Peyer's patch (tissue), 4 donors: Measurements from ENCODE around the gene PI16. TPM values are rescaled to one million over a fixed set of nuclear protein-coding genes. Genes with fewer than 3 reads are reported as not detected.

Source experiments
- DNase-seq, 3 donors: peaks; one replicate each; pipeline ENCODE4 v3.0.0-alpha.2; 2017 to 2019
- H3K27ac ChIP-seq, 4 donors: fragments of 200-600 bp; sonication (generic); one replicate each; pipeline ENCODE4 v1.5.1; 2016 to 2019
- H3K27me3 ChIP-seq, 2 donors: fragments of 200-600 bp; sonication (generic); one replicate each; pipeline ENCODE4 v1.5.1; 2019
- H3K36me3 ChIP-seq, 3 donors: fragments of 200-600 bp; sonication (generic); one replicate each; pipeline ENCODE4 v1.5.1; 2016 to 2019
- H3K4me1 ChIP-seq, 4 donors: fragments of 200-600 bp; sonication (generic); one replicate each; pipeline ENCODE4 v1.5.1; 2016 to 2019
- H3K4me3 ChIP-seq, 4 donors: fragments of 200-600 bp; sonication (generic); 1 replicate in 3 of 4; 2 replicates in 1 of 4; pipeline ENCODE4 v1.5.1; 2016 to 2019; ENCODE audit warnings: mild to moderate bottlenecking in 1 of 4
- H3K9me3 ChIP-seq, 4 donors: fragments of 200-600 bp; sonication (generic); one replicate each; pipeline ENCODE4 v1.5.1; 2016 to 2019; ENCODE audit warnings: mild to moderate bottlenecking in 1 of 4
- CTCF ChIP-seq, 6 experiments: fragments of 450-650 bp in 4 of 6; fragments of 200-600 bp in 2 of 6; sonication (generic) in 1 of 6; IDR thresholded peaks; one replicate each; pipeline ENCODE4 v1.5.1; 2017 to 2019; ENCODE audit warnings: antibody characterized with exemption in 6 of 6, mild to moderate bottlenecking in 3 of 6, moderate library complexity in 1 of 6
- POLR2A ChIP-seq, 2 donors: fragments of 450-650 bp; IDR thresholded peaks; one replicate each; pipeline ENCODE4 v1.5.1; 2017; ENCODE audit warnings: antibody characterized with exemption in 2 of 2, mild to moderate bottlenecking in 2 of 2, moderate library complexity in 2 of 2
- total RNA-seq, 4 donors: library from RNA; depleted of rRNA; stranded (reverse); fragments of >200 nt; gene quantifications; one replicate each; pipeline ENCODE4 v1.1.0, GENCODE V29; 2016

Gene PI16
- total RNA-seq, 4 donors from 2014 or later, result 1.5 to 6.2 TPM; not detected in 2

DNA sequence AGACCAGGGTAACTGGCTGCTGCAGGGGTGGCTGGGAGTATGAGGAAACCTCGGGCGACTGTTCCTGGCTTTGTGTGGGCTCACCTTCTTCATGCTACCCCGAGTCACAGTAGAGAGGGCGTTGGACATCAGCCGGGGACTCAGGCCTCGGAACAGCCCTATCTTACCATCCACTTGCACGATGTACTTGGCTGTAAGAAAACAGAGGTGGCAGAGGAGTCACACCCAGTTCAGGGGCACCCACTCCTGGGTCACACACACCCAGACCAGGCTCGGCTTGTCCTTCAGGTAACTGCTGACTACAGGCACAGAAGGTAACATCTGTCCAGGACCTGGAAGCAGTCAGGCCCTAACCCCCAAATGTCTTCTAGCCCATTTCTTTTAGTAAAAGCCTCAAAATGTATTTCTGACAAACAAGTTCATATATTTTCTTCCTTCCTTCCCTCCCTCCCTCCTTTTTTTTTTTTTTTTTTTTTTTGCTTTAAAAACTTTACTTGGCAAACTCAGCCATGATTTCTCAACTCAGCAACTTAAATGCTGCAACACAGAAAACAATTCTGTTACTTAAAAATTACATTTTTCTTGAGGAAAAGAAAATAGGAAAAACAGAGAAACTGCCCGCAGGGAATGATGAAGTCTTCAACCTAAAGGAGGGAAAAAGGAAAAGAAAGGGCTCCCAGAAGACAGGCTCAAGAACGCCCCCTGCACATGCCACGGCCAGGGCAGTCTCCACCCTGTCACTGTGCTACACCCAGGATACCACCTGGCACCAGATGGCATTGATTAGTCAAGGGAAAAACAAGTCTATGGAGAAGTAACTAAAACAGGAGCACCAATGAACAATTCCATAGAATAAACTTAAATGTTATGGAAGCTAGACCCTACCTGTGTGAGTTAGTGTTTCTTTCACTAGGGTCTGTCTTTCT is 24.1 kb downstream of the PI16 start:
- Histone ChIP-seq H3K4me1 (peaks cover 0 to 33% (median 0%) of the 10 kb centered on the region in 4 donors), H3K27me3 (no peaks in the 10 kb centered on the region), H3K4me3 (no peak overlapping the region), H3K9me3 (no peaks in the 10 kb centered on the region), H3K27ac (no peak overlapping the region), H3K36me3 (peaks cover 0 to 53% (median 0%) of the 10 kb centered on the region in 3 donors)
- DNase-seq, result no peak
- TF ChIP-seq POLR2A (IDR thresholded peaks at IDR 0.05), result no peak
- TF ChIP-seq CTCF (IDR thresholded peaks at IDR 0.05), result no peak

- H3K36me3 ChIP-seq, result peaks cover 0 to 46% (median 0%) of the 10 kb centered on the region in 3 donors
- DNase-seq, result peak in 1 of 3 donors; percentile 55
- no peak overlapping the region for H3K27ac ChIP-seq
- H3K4me3 ChIP-seq, result no peak overlapping the region
- H3K9me3 ChIP-seq, result no peaks in the 10 kb centered on the region
- peaks cover 0 to 39% (median 0%) of the 10 kb centered on the region in 4 donors for H3K4me1 ChIP-seq
- TF ChIP-seq CTCF (IDR thresholded peaks at IDR 0.05), result peak in 4 of 6 experiments; percentile 29 to 54 (median 43)
- TF ChIP-seq POLR2A (IDR thresholded peaks at IDR 0.05), result no peak
- H3K27me3 ChIP-seq, result no peaks in the 10 kb centered on the region
These were observed 24.8 kb downstream of the PI16 start for GRCh38 chr6:36979347-36979742.

DNA sequence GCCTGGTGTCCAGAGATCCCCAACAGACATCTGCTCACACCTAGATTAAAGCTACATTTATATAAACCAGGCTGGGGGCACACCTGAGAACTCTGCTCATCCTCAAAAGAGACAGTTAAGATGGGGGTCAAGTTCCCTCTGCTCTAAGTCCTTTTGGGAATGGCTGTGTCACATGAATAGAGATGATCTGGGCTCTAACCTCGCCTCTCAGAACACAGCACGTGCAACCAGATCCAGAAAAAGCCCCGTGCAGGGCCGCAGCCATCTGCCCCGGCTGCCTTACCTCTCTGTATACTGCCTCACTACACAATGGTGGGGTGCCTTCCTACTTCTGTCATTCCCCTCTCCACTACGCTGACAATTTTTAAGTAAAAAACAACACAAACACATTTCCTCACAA is 25.6 kb downstream of the PI16 start:
- H3K27ac ChIP-seq, result no peak overlapping the region
- TF ChIP-seq POLR2A (IDR thresholded peaks at IDR 0.05) (no peak), CTCF (IDR thresholded peaks at IDR 0.05) (no peak)
- no peaks in the 10 kb centered on the region for H3K9me3 ChIP-seq
- H3K27me3 ChIP-seq, result no peaks in the 10 kb centered on the region
- no peak for DNase-seq
- H3K4me1 ChIP-seq, result peaks cover 0 to 47% (median 0%) of the 10 kb centered on the region in 4 donors
- peaks cover 0 to 38% (median 0%) of the 10 kb centered on the region in 3 donors for H3K36me3 ChIP-seq
- no peak overlapping the region for H3K4me3 ChIP-seq

GRCh38 chr6:36980876-36981619 is 26.5 kb downstream of the PI16 start:
- H3K36me3 ChIP-seq, result peaks cover 0 to 29% (median 0%) of the 10 kb centered on the region in 3 donors
- no peak overlapping the region for H3K4me3 ChIP-seq
- H3K27me3 ChIP-seq, result no peaks in the 10 kb centered on the region
- H3K27ac ChIP-seq, result no peak overlapping the region
- TF ChIP-seq CTCF (IDR thresholded peaks at IDR 0.05) (no peak), POLR2A (IDR thresholded peaks at IDR 0.05) (no peak)
- H3K9me3 ChIP-seq, result no peaks in the 10 kb centered on the region
- peaks cover 0 to 47% (median 0%) of the 10 kb centered on the region in 4 donors for H3K4me1 ChIP-seq
- DNase-seq, result no peak

DNA sequence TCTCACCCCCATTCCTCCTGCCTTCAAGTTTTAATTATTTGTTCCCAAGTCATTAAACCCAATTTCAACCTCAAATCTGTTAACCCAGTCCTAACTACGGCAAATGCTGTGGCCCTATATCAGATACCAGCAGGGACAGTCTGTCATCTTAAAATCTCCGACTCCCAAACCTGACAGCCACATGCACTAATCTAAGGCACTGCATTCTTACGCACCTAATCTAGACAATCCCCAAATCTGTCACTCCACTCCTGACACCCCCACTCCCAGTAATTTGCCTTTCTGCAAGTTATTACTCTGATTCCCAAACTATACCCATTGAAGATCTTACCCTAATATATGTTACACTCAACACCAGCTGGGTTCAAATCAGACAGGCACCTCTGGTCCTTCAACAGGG is 29.0 kb downstream of the PI16 start:
- Histone ChIP-seq H3K36me3 (peaks cover 0 to 4% (median 0%) of the 10 kb centered on the region in 3 donors), H3K4me3 (no peak overlapping the region), H3K27ac (no peak overlapping the region), H3K27me3 (no peaks in the 10 kb centered on the region), H3K9me3 (no peaks in the 10 kb centered on the region), H3K4me1 (peaks cover 0 to 54% (median 0%) of the 10 kb centered on the region in 4 donors)
- TF ChIP-seq POLR2A (IDR thresholded peaks at IDR 0.05) (no peak), CTCF (IDR thresholded peaks at IDR 0.05) (no peak)
- no peak for DNase-seq
